HepG2 (cell line): ENCODE results near the gene KLHL36. TPM values are rescaled to one million over a fixed set of nuclear protein-coding genes. Genes with fewer than 3 reads are reported as not detected.
A peak's percentile ranks its signal among the peaks of the same experiment; 100 is the strongest.

Experiments used
- ARID3A ChIP-seq: IDR thresholded peaks from 2 replicates; pipeline ENCODE4 v1.6.1; 2012; ENCODE audit warnings: low read depth, low read length, improper control_type of control experiment
- ARID5B ChIP-seq: IDR thresholded peaks from 2 replicates; pipeline ENCODE4 v1.4.0; 2020; ENCODE audit warnings: mild to moderate bottlenecking, missing genetic modification reagents
- ASH2L ChIP-seq: fragments of 300-600, 200-600 bp; sonication (generic); IDR thresholded peaks from 2 replicates; pipeline ENCODE4 v1.7.0; 2017; ENCODE audit warnings: low read depth, mild to moderate bottlenecking, moderate library complexity, mixed read lengths, low read length; ENCODE audit not compliant: insufficient read length
- CTCF ChIP-seq: sonication (generic); formaldehyde crosslinking; IDR thresholded peaks from 2 replicates; pipeline ENCODE4 v1.5.0; 2020; ENCODE audit warnings: mild to moderate bottlenecking, missing genetic modification reagents, moderate library complexity
- GABPB1 ChIP-seq: IDR thresholded peaks from 2 replicates; pipeline ENCODE4 v1.6.1; 2016; ENCODE audit warnings: mild to moderate bottlenecking, missing genetic modification reagents, moderate library complexity, missing compliant biosample characterization
- GFI1 ChIP-seq: sonication (generic); formaldehyde crosslinking; IDR thresholded peaks from 2 replicates; pipeline ENCODE4 v1.5.0; 2020; ENCODE audit warnings: missing genetic modification reagents, mild to moderate bottlenecking, borderline replicate concordance
- GMEB1 ChIP-seq: sonication (generic); formaldehyde crosslinking; IDR thresholded peaks from 2 replicates; pipeline ENCODE4 v1.5.1; 2020; ENCODE audit warnings: missing genetic modification reagents, mild to moderate bottlenecking, borderline replicate concordance
- IRF2 ChIP-seq: IDR thresholded peaks from 2 replicates; pipeline ENCODE4 v1.6.1; 2018; ENCODE audit warnings: missing genetic modification reagents, missing compliant biosample characterization
- IRF9 ChIP-seq: sonication (generic); formaldehyde crosslinking; IDR thresholded peaks from 2 replicates; pipeline ENCODE4 v1.8.0; 2022; ENCODE audit warnings: missing genetic modification reagents, mild to moderate bottlenecking, borderline replicate concordance
- KLF6 ChIP-seq: IDR thresholded peaks from 2 replicates; pipeline ENCODE4 v1.8.0; 2016; ENCODE audit warnings: missing biosample characterization, missing genetic modification reagents
- KMT2A ChIP-seq: sonication (generic); formaldehyde crosslinking; IDR thresholded peaks from 2 replicates; pipeline ENCODE4 v1.4.0; 2020; ENCODE audit warnings: missing genetic modification reagents
- NCOR1 ChIP-seq: fragments of 200-600 bp; sonication (generic); IDR thresholded peaks from 2 replicates; pipeline ENCODE4 v1.7.0; 2017; ENCODE audit warnings: antibody characterized with exemption, low read length, borderline replicate concordance
- PRPF4 ChIP-seq: fragments of 200-400 bp; formaldehyde crosslinking; IDR thresholded peaks from 2 replicates; pipeline ENCODE4 v1.6.1; 2016; ENCODE audit warnings: low read length, low read depth; ENCODE audit not compliant: poor library complexity, severe bottlenecking
- RARG ChIP-seq: sonication (generic); formaldehyde crosslinking; IDR thresholded peaks from 2 replicates; pipeline ENCODE4 v1.4.0; 2020; ENCODE audit warnings: low read depth, mild to moderate bottlenecking, missing genetic modification reagents
- SMAD1 ChIP-seq: sonication (generic); formaldehyde crosslinking; IDR thresholded peaks from 2 replicates; pipeline ENCODE4 v1.4.0; 2020; ENCODE audit warnings: missing genetic modification reagents, low read depth, mild to moderate bottlenecking, borderline replicate concordance
- ZNF652 ChIP-seq: IDR thresholded peaks from 2 replicates; pipeline ENCODE4 v1.6.1; 2016; ENCODE audit warnings: low read depth, borderline replicate concordance
- ZNF83 ChIP-seq: sonication (generic); formaldehyde crosslinking; IDR thresholded peaks from 2 replicates; pipeline ENCODE4 v1.4.0; 2020; ENCODE audit warnings: missing genetic modification reagents, mild to moderate bottlenecking, borderline replicate concordance
- polyA plus RNA-seq, 8 experiments: library from polyadenylated mRNA; depleted of rRNA in 3 of 8; stranded (reverse) in 7 of 8; unstranded in 1 of 8; fragments of >200 nt; fragmentation: Illumina TruSeq in 4 of 8; extraction: Trizol in 4 of 8; gene quantifications; 2 replicates each; pipeline versions ENCODE4 v1.2.1 to v1.2.3, GENCODE V29; 2011 to 2016; ENCODE audit warnings: low read depth in 4 of 8, missing spikeins in 1 of 8, mixed read lengths in 1 of 8; ENCODE audit not compliant: insufficient read depth in 1 of 8
- total RNA-seq, 5 experiments: library from RNA; depleted of rRNA; stranded (reverse); fragments of >200 nt; fragmentation: Illumina TruSeq; extraction: Trizol; gene quantifications; 2 replicates each; pipeline ENCODE4 v1.2.3, GENCODE V29; 2016; ENCODE audit warnings: low read depth in 1 of 5

Gene KLHL36
- total and polyA plus RNA-seq, 2 of the 13 experiments (the other 11 are each of a cell fraction or from before 2014, with no cell fraction given) = 24.3 to 26.0 TPM

- TF ChIP-seq RARG (CRISPR knock-in tag) (no peak), ZNF83 (CRISPR knock-in tag) (no peak), ARID5B (CRISPR knock-in tag) (0 out of 2 replicates have a peak, but pooled peaks have one; percentile 26), ARID3A (no peak), SMAD1 (CRISPR knock-in tag) (no peak), KMT2A (peak; percentile 36; the same call in 1 of the 2 replicates), GMEB1 (CRISPR knock-in tag) (no peak), KLF6 (CRISPR knock-in tag) (peak; percentile 45; the same call in 1 of the 2 replicates), CTCF (CRISPR knock-in tag) (peak; percentile 95), NCOR1 (no peak), ASH2L (peak; percentile 34), IRF2 (CRISPR knock-in tag) (peak; percentile 66; the same call in 1 of the 2 replicates), ZNF652 (CRISPR knock-in tag) (peak; percentile 46; the same call in 1 of the 2 replicates), GABPB1 (peak; percentile 19; the same call in 1 of the 2 replicates), GFI1 (0 out of 2 replicates have a peak, but pooled peaks have one; percentile 16), PRPF4 (no peak), IRF9 (peak; percentile 74)
These were observed 24.2 kb downstream of the KLHL36 start (continued) for GRCh38 chr16:84672276-84673202.
